DLD1 (cell line): ENCODE results near the gene STX3.
"Not testable (repeated sequence)": the region's sequence is repeated elsewhere in the genome, so short reads cannot be mapped to it uniquely, and the experiment has no call there.

Experiments
- in situ Hi-C: cut with HindIII; loops from 2 replicates; pipeline ENCODE4 v1.10.0; 2017; ENCODE audit warnings: low sequenced_read_pairs

Gene STX3

GRCh38 chr11:59756845-59757244, 1.7 kb downstream of the STX3 start:
- in situ Hi-C loops = no loop called here

- in situ Hi-C loops = no loop called here
These were observed 3.3 kb downstream of the STX3 start for GRCh38 chr11:59758401-59759037.

GRCh38 chr11:59759900-59760299, 4.7 kb downstream of the STX3 start:
- in situ Hi-C loops = no loop called here

GRCh38 chr11:59760771-59761170, 5.6 kb downstream of the STX3 start:
- in situ Hi-C loops = no loop called here

GRCh38 chr11:59761993-59762392, 6.8 kb downstream of the STX3 start:
- in situ Hi-C loops = no loop called here

GRCh38 chr11:59765068-59765735, 10.0 kb downstream of the STX3 start:
- in situ Hi-C loops = no loop called here

GRCh38 chr11:59766542-59767224, 11.5 kb downstream of the STX3 start:
- in situ Hi-C loops = no loop called here

GRCh38 chr11:59767225-59767611, 12.0 kb downstream of the STX3 start:
- in situ Hi-C loops = no loop called here

- in situ Hi-C loops = no loop called here
These were observed 13.9 kb downstream of the STX3 start for GRCh38 chr11:59769111-59769510.

GRCh38 chr11:59769828-59770227, 14.7 kb downstream of the STX3 start:
- in situ Hi-C loops = no loop called here

GRCh38 chr11:59770319-59770718, 15.1 kb downstream of the STX3 start:
- in situ Hi-C loops = no loop called here

- in situ Hi-C loops = no loop called here
These were observed 15.7 kb downstream of the STX3 start for GRCh38 chr11:59770869-59771268.

- in situ Hi-C loops = no loop called here
These were observed 16.4 kb downstream of the STX3 start for GRCh38 chr11:59771605-59772004.

- in situ Hi-C loops = no loop called here
These were observed 17.9 kb downstream of the STX3 start for GRCh38 chr11:59773083-59773440.

- in situ Hi-C loops = no loop called here
These were observed 21.3 kb downstream of the STX3 start for GRCh38 chr11:59776210-59777066.

GRCh38 chr11:59777104-59777503, 21.9 kb downstream of the STX3 start:
- in situ Hi-C loops = no loop called here

- in situ Hi-C loops = no loop called here
These were observed 22.9 kb downstream of the STX3 start for GRCh38 chr11:59778122-59778521.

- in situ Hi-C loops = no loop called here
These were observed 24.3 kb downstream of the STX3 start for GRCh38 chr11:59779487-59779886.

GRCh38 chr11:59782080-59782479, 26.9 kb downstream of the STX3 start:
- in situ Hi-C loops = no loop called here

GRCh38 chr11:59783632-59784090, 28.5 kb downstream of the STX3 start:
- in situ Hi-C loops = no loop called here

- in situ Hi-C loops = not testable (repeated sequence)
These were observed 29.3 kb downstream of the STX3 start for GRCh38 chr11:59784441-59784840.
